Measurements from ENCODE around the gene RASSF4. TPM values are rescaled to one million over a fixed set of nuclear protein-coding genes. Genes with fewer than 3 reads are reported as not detected.

Gene RASSF4
- total and polyA plus RNA-seq, 3 donors from 2014 or later, result 28.2 to 68.1 (median 53.1) TPM

DNA sequence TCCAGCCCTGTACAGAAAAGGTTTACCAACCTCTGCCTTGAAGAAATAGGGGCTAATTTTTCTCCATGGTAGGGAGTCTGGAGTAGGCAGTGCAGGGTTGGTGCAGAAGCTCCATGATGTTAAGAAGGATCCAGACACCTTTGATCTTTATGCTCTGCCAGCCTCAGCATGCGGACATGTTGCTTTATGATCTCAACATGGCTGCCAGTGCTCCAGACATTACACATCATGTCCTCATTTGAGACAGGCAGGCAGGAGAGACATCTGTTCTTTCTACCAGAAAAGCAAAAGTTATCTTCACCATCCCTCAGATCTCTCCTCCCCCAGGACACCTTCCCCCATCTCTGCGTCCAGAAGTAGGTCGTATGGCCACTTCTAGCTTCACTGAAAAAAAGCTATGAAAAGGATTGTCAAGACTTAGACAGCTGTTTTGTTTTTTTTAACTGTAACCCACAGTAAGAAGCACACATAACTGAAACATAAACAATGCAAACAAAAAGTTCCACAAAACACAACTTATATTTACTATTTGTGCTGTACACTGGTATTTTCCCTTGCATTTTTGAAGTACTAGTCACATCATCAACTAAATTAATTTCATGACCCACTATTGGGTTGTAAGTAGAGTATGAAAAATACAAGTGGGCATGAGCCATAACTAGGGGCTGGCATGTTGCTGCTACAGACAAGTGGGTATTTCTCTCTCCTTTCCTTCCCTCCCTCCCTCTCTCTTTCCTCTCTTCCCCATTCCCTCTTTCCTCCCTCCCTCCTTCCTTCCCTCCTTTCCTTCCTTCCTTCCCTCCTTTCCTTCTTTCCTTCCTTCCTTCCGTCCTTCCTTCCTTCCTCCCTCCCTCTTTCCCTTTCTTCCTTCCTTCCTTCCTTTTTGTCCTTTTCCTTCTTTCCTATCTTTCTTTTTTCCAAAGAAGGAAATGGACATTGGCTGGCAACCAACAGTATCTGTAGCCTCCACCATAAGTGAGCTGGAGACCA lies 2.6 kb upstream of the RASSF4 start:
- no peak overlapping the region for H3K4me3 ChIP-seq
- H3K4me1 ChIP-seq, result peaks cover 25% of the 10 kb centered on the region
- DNase-seq, result no peak
- no peaks in the 10 kb centered on the region for H3K36me3 ChIP-seq (ENCODE audit: low read depth, missing control alignments)
- no peaks in the 10 kb centered on the region for H3K27me3 ChIP-seq
- intact Hi-C loops (cut with DNase I; ENCODE audit: low total_unique reads), result no loop called here
- no peak for TF ChIP-seq CTCF (IDR thresholded peaks at IDR 0.05)
- TF ChIP-seq POLR2A (IDR thresholded peaks at IDR 0.05), result no peak
- H3K9me3 ChIP-seq, result no peaks in the 10 kb centered on the region
- H3K27ac ChIP-seq, result peak overlapping the region; percentile 15 to 83
- WGBS, 2 donors, result 77 to 91% methylated on average over 4 of the region's 4 CpGs

- intact Hi-C loops (cut with DNase I; ENCODE audit: low total_unique reads), result no loop called here
- peaks cover 25% of the 10 kb centered on the region for H3K4me1 ChIP-seq
- H3K27me3 ChIP-seq, result no peaks in the 10 kb centered on the region
- H3K27ac ChIP-seq, result peak overlapping the region; percentile 78 to 83
- peak overlapping the region in 1 of 2 donors; percentile 82 for H3K4me3 ChIP-seq
- no peak for TF ChIP-seq CTCF (IDR thresholded peaks at IDR 0.05)
- no peak for TF ChIP-seq POLR2A (IDR thresholded peaks at IDR 0.05)
- no peaks in the 10 kb centered on the region for H3K9me3 ChIP-seq
- no peak for DNase-seq
- 32 to 41% methylated on average over 5 of the region's 5 CpGs for WGBS, 2 donors
- H3K36me3 ChIP-seq (ENCODE audit: low read depth, missing control alignments), result no peaks in the 10 kb centered on the region
Observed at GRCh38 chr10:44958196-44958897, 1.3 kb upstream of the RASSF4 start.

DNA sequence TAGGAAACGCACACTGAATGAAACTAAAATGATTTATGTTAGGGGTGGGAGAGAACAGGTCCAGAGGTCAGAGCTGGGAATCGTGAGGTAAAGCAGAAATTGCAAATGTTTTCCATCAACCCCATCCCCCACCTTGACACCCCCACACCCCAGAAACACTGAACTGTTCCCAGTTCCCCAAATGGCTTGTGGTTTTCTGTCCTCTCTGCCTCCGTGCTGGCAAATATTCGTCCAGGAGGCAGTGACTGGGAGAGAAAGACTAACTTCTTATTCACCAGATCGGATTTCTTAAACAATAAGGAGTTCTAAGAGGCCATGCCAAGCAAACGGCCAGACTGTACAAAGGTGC lies 730 bp upstream of the RASSF4 start:
- H3K27ac ChIP-seq, result peak overlapping the region; percentile 78 to 83
- TF ChIP-seq CTCF (IDR thresholded peaks at IDR 0.05), result no peak
- no peak for TF ChIP-seq POLR2A (IDR thresholded peaks at IDR 0.05)
- H3K4me3 ChIP-seq, result peak overlapping the region; percentile 75 to 82
- H3K4me1 ChIP-seq, result peaks cover 28% of the 10 kb centered on the region
- DNase-seq, result no peak
- no peaks in the 10 kb centered on the region for H3K36me3 ChIP-seq (ENCODE audit: low read depth, missing control alignments)
- no peaks in the 10 kb centered on the region for H3K9me3 ChIP-seq
- intact Hi-C loops (cut with DNase I; ENCODE audit: low total_unique reads), result no loop called here
- no peaks in the 10 kb centered on the region for H3K27me3 ChIP-seq
- WGBS, 2 donors, result 5 to 12% methylated on average over 6 of the region's 6 CpGs

- 25 to 30% methylated on average over 8 of the region's 8 CpGs for WGBS, 2 donors
- H3K9me3 ChIP-seq, result no peaks in the 10 kb centered on the region
Observed at GRCh38 chr10:44960088-44960460, 472 bp downstream of the RASSF4 start.

More at GRCh38 chr10:44960088-44960460, 472 bp downstream of the RASSF4 start:
- peak overlapping the region; percentile 75 to 82 for H3K4me3 ChIP-seq
- TF ChIP-seq POLR2A (IDR thresholded peaks at IDR 0.05) (no peak), CTCF (IDR thresholded peaks at IDR 0.05) (no peak)
- DNase-seq, result no peak
- intact Hi-C loops (cut with DNase I; ENCODE audit: low total_unique reads), result no loop called here
- no peaks in the 10 kb centered on the region for H3K36me3 ChIP-seq (ENCODE audit: low read depth, missing control alignments)
- H3K27ac ChIP-seq, result peak overlapping the region; percentile 14 to 83
- H3K4me1 ChIP-seq, result peaks cover 40% of the 10 kb centered on the region
- H3K27me3 ChIP-seq, result no peaks in the 10 kb centered on the region
